ENCODE data around the gene PHLPP1. TPM values are rescaled to one million over a fixed set of nuclear protein-coding genes. Genes with fewer than 3 reads are reported as not detected.

Gene PHLPP1
- total and polyA plus RNA-seq, 12 donors, result 13.8 to 61.6 (median 37.8) TPM

DNA sequence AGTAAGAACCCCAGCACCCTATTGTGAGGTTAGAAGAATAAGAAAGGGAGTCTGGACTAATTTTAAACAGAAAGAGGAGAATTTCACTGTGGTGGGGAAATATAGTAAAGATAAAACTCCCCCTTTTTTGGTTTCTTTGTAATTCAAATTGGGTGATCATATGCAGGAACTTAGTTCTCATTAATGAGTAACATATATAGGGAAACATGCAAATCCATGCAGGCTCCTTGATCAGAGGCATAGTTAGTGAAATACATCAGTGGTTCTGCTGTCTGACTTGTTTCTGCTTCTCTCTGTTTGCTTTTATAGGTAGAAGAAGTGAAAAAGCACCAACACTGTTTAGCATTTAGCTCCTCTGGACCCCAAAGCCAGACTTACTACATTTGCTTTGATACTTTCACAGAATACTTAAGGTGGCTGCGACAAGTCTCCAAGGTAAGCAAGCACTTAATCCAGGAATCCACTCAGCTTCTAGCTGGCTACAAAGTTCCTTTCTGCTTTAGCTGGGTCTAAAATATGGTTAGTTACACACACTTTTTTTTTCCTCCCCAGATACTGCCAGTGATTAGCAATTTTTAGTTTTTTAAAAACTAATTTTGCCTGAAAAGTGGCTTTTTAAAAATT, 123.2 kb downstream of the PHLPP1 start:
- intact Hi-C loops (cut with DNase I), result no loop called here
- WGBS, 4 donors, result 87 to 100% (median 96%) methylated on average over 1 of the region's 1 CpG
- no peaks in the 10 kb centered on the region for H3K27me3 ChIP-seq
- no peak overlapping the region for H3K27ac ChIP-seq
- TF ChIP-seq POLR2A (IDR thresholded peaks at IDR 0.05), result no peak
- TF ChIP-seq, protein P1, sequence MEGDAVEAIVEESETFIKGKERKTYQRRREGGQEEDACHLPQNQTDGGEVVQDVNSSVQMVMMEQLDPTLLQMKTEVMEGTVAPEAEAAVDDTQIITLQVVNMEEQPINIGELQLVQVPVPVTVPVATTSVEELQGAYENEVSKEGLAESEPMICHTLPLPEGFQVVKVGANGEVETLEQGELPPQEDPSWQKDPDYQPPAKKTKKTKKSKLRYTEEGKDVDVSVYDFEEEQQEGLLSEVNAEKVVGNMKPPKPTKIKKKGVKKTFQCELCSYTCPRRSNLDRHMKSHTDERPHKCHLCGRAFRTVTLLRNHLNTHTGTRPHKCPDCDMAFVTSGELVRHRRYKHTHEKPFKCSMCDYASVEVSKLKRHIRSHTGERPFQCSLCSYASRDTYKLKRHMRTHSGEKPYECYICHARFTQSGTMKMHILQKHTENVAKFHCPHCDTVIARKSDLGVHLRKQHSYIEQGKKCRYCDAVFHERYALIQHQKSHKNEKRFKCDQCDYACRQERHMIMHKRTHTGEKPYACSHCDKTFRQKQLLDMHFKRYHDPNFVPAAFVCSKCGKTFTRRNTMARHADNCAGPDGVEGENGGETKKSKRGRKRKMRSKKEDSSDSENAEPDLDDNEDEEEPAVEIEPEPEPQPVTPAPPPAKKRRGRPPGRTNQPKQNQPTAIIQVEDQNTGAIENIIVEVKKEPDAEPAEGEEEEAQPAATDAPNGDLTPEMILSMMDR (IDR thresholded peaks at IDR 0.05), result no peak
- H3K4me3 ChIP-seq, result no peak overlapping the region
- H3K9me3 ChIP-seq (replicated peaks in 1 of 3), result no peaks in the 10 kb centered on the region
- H3K4me1 ChIP-seq (replicated peaks in 1 of 2), result no peaks in the 10 kb centered on the region
- H3K36me3 ChIP-seq (replicated peaks in 1 of 2), result no peaks in the 10 kb centered on the region
- DNase-seq, result no peak

DNA sequence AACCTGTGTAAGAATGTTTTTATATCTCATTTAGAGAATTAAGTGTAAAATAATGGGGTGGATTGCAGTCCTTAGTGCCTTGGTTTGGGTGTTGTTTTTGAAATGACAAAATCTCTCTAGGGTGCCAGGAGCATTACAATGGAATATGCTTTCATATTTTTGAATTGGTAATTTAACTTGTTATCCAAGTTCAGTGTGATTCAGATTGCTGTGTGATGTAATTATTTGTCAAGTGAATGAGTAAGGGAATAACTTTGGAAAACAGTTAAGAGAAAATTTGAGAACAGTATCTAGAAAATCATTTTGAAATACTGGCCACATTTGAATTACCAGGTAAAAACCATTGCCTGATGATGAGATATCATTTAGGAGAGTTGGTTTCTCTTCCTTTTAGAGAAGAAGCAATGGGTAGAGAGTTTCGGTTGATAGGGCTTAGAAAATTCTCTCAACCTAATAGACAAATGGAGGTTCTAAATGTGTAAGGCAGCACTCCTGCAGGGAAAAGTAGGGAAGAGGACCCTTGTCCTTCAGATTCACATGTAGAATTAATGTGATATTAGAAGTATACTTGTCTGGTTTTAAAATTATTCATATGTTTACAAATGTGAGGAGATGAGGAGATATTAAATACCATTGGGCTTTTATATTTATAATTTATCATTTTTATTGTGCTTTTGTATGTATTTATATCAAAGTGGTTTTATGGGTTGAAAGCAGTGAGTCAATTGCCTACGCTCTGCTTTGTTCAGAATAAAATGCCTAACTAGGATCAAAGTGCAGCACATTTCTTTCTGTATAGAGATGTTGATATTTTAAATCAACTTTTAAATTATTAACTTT, 124.8 kb downstream of the PHLPP1 start:
- no peak overlapping the region for H3K27ac ChIP-seq
- peaks cover 0 to 2% of the 10 kb centered on the region in 2 donors for H3K4me1 ChIP-seq (replicated peaks in 1 of 2)
- WGBS, 4 donors, result 92 to 95% (median 93%) methylated on average over 2 of the region's 2 CpGs
- intact Hi-C loops (cut with DNase I), result no loop called here
- no peaks in the 10 kb centered on the region for H3K27me3 ChIP-seq
- H3K36me3 ChIP-seq (replicated peaks in 1 of 2), result no peaks in the 10 kb centered on the region
- TF ChIP-seq, protein P1 (IDR thresholded peaks at IDR 0.05), result no peak
- no peak for TF ChIP-seq POLR2A (IDR thresholded peaks at IDR 0.05)
- no peak overlapping the region for H3K4me3 ChIP-seq
- no peaks in the 10 kb centered on the region for H3K9me3 ChIP-seq (replicated peaks in 1 of 3)
- no peak for DNase-seq

DNA sequence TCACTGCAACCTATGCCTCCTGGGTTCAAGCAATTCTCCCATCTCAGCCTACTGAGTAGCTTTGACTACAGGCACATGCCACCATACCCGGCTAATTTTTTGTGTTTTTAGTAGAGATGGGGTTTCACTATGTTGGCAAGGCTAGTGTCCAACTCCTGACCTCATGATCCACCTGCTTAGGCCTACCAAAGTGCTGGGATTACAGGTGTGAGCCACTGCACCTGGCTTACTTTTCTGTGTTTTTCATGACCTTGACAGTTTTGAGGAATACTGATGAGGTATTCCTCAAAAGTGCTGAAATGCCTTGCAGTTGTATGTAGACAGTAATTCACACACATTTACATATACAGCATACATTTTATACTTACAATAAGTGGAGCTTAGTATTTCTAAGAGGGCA, 126.1 kb downstream of the PHLPP1 start:
- intact Hi-C loops (cut with DNase I), result no loop called here
- DNase-seq, result no peak
- Histone ChIP-seq H3K27me3 (no peaks in the 10 kb centered on the region), H3K4me3 (no peak overlapping the region), H3K9me3 (replicated peaks in 1 of 3) (no peaks in the 10 kb centered on the region), H3K4me1 (replicated peaks in 1 of 2) (peaks cover 0 to 4% of the 10 kb centered on the region in 2 donors), H3K27ac (no peak overlapping the region), H3K36me3 (replicated peaks in 1 of 2) (no peaks in the 10 kb centered on the region)
- no peak for TF ChIP-seq POLR2A (IDR thresholded peaks at IDR 0.05)
- TF ChIP-seq, protein P1 (IDR thresholded peaks at IDR 0.05), result no peak
- WGBS, 4 donors, result 89 to 100% (median 94%) methylated on average over 1 of the region's 1 CpG

DNA sequence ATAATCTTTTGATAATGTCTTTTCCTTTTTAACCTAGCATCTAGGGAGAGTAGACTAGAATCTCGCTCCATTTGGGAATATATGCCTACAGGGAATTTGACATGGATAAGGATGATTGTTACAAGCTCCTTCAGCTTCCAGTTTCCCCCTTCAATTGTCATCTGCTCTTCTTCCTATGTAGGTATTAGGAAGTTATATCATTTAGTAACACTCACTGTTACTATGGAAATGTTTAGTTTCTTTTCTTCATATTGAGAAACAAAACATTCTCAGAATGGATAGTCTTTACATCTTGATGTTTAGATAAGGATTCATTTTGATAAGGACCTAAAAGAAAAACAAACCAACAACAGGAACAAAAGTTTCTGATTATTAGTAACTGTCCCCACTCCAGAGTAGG, 127.6 kb downstream of the PHLPP1 start:
- H3K9me3 ChIP-seq (replicated peaks in 1 of 3), result no peaks in the 10 kb centered on the region
- H3K36me3 ChIP-seq (replicated peaks in 1 of 2), result no peaks in the 10 kb centered on the region
- TF ChIP-seq, protein P1 (IDR thresholded peaks at IDR 0.05), result no peak
- no peak for TF ChIP-seq POLR2A (IDR thresholded peaks at IDR 0.05)
- H3K27me3 ChIP-seq, result no peaks in the 10 kb centered on the region
- intact Hi-C loops (cut with DNase I), result no loop called here
- H3K27ac ChIP-seq, result no peak overlapping the region
- H3K4me3 ChIP-seq, result no peak overlapping the region
- 98 to 100% (median 100%) methylated on average over 1 of the region's 1 CpG for WGBS, 4 donors
- DNase-seq, result no peak
- peaks cover 0 to 10% of the 10 kb centered on the region in 2 donors for H3K4me1 ChIP-seq (replicated peaks in 1 of 2)
